ENCODE measurements around the gene ZNF587. TPM values are rescaled to one million over a fixed set of nuclear protein-coding genes. Genes with fewer than 3 reads are reported as not detected.
"Not testable (repeated sequence)": the region's sequence is repeated elsewhere in the genome, so short reads cannot be mapped to it uniquely, and the experiment has no call there.

Gene ZNF587
- polyA plus RNA-seq, 1 experiment = 15.7 TPM

DNA sequence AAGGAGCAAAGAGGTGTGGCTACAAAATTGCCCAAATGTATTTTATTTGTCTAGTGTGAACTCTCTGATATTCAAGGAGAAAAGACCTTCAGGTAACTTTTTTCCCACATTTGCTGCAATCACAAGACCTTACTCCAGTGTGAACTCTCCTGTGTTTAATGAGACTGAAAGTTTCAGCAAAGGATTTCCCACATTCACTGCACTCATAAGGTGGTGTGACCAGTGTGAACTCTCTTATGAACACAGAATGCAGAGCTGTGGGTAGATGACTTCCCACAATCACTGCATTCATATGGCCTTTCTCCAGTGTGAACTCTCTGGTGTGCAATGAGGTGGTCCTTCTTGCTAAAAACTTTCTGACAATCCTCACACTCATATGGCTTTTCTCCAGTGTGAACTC is 22.8 kb downstream of the ZNF587 start:
- Histone ChIP-seq H3K9me3 (ENCODE audit: control insufficient read depth, insufficient read depth, low read length) (peaks cover 66% of the 10 kb centered on the region), H3K27me3 (ENCODE audit: control insufficient read depth, insufficient read depth, low read length) (no peaks in the 10 kb centered on the region), H3K27ac (ENCODE audit: low read depth, low read length) (no peak overlapping the region), H3K4me3 (ENCODE audit: low read depth, low read length) (no peak overlapping the region)
- DNase-seq (ENCODE audit: low read depth, low spot score) = no peak
- ChIA-PET CTCF (no interaction called here), POLR2A (no interaction called here)
- no peak for TF ChIP-seq CTCF (IDR thresholded peaks at IDR 0.05; ENCODE audit: low read depth, low read length)

DNA sequence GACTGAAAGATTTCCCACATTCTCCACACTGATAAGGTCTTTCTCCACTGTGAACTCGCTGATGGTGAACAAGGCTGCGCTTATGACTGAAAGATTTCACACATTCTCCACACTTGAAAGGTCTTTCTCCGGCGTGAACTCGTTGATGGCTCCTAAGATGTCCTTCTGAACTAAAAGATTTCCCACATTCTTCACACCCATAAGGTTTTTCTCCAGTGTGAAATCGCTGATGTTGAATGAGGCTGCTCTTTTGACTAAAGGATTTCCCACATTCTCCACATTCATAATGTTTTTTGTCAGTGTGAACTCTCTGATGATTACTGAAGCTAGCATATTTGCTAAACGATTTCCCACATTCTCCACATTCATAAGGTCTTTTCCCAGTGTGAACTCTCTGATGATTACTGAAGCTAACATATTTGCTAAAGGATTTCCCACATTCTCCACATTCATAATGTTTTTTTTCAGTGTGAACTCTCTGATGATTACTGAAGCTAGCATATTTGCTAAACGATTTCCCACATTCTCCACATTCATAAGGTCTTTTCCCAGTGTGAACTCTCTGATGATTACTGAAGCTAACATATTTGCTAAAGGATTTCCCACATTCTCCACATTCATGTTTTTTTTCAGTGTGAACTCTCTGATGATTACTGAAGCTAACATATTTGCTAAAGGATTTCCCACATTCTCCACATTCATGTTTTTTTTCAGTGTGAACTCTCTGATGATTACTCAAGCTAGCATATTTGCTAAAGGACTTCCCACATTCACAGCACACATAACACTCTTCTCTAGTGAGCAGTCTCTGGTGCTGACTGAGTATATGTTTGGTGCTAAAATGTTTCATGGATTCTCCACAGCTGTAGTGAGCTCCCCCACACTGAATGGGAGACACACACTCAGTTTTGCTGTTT is 24.5 kb downstream of the ZNF587 start:
- CTCF ChIA-PET = interaction anchor here (0.6 kb wide), 1 partner anchor 469 kb away, joined by 4 read pairs; no protein-coding TSS in a partner anchor
- H3K27ac ChIP-seq (ENCODE audit: low read depth, low read length); H3K27me3 ChIP-seq (ENCODE audit: control insufficient read depth, insufficient read depth, low read length); DNase-seq (ENCODE audit: low read depth, low spot score); POLR2A ChIA-PET; H3K4me3 ChIP-seq (ENCODE audit: low read depth, low read length): not testable (repeated sequence)
- H3K9me3 ChIP-seq (ENCODE audit: control insufficient read depth, insufficient read depth, low read length) = peaks cover 62% of the 10 kb centered on the region

DNA sequence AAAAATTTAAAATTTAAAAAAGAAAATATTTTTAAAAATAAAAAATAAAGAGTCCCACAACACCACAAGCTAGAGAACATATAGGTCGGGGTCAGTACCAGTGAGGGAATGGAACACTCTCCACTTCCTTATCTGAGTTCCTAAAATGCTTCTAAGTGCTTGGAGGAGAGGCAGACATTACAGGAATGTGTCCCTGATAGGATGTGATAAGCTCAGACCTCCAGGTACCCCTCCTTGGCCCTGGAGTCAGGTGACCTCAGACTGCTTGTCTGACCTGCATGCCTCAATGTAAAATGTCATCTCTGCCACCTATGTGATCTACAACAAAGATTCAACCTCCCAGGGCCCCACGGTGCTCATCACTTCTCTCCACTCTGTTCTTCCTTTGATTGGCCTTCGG is 36.4 kb downstream of the ZNF587 start:
- Histone ChIP-seq H3K27ac (ENCODE audit: low read depth, low read length) (no peak overlapping the region), H3K9me3 (ENCODE audit: control insufficient read depth, insufficient read depth, low read length) (peaks cover 20% of the 10 kb centered on the region), H3K4me3 (ENCODE audit: low read depth, low read length) (no peak overlapping the region), H3K27me3 (ENCODE audit: control insufficient read depth, insufficient read depth, low read length) (no peaks in the 10 kb centered on the region)
- DNase-seq (ENCODE audit: low read depth, low spot score) = no peak
- TF ChIP-seq CTCF (IDR thresholded peaks at IDR 0.05; ENCODE audit: low read depth, low read length) = no peak
- ChIA-PET CTCF (no interaction called here), POLR2A (no interaction called here)

GRCh38 chr19:57887195-57887941 is 37.7 kb downstream of the ZNF587 start:
- Histone ChIP-seq H3K27ac (ENCODE audit: low read depth, low read length) (no peak overlapping the region), H3K27me3 (ENCODE audit: control insufficient read depth, insufficient read depth, low read length) (no peaks in the 10 kb centered on the region), H3K9me3 (ENCODE audit: control insufficient read depth, insufficient read depth, low read length) (peaks cover 20% of the 10 kb centered on the region), H3K4me3 (ENCODE audit: low read depth, low read length) (peak overlapping the region; percentile 95)
- DNase-seq (ENCODE audit: low read depth, low spot score) = no peak
- no peak for TF ChIP-seq CTCF (IDR thresholded peaks at IDR 0.05; ENCODE audit: low read depth, low read length)
- ChIA-PET POLR2A (no interaction called here), CTCF (interaction anchor here (0.8 to 1.5 kb wide), 2 partner anchors 15 to 68 kb away, joined by 3 to 4 read pairs; no protein-coding TSS in a partner anchor)

GRCh38 chr19:57888107-57888559 is 38.5 kb downstream of the ZNF587 start:
- no peak for DNase-seq (ENCODE audit: low read depth, low spot score)
- POLR2A ChIA-PET = no interaction called here
- CTCF ChIA-PET = interaction anchor here (0.8 to 1.5 kb wide), 4 partner anchors 14 to 69 kb away, joined by 3 to 7 read pairs (median 4); no protein-coding TSS in a partner anchor
- Histone ChIP-seq H3K27ac (ENCODE audit: low read depth, low read length) (no peak overlapping the region), H3K27me3 (ENCODE audit: control insufficient read depth, insufficient read depth, low read length) (no peaks in the 10 kb centered on the region), H3K9me3 (ENCODE audit: control insufficient read depth, insufficient read depth, low read length) (peaks cover 20% of the 10 kb centered on the region), H3K4me3 (ENCODE audit: low read depth, low read length) (peak overlapping the region; percentile 95)
- no peak for TF ChIP-seq CTCF (IDR thresholded peaks at IDR 0.05; ENCODE audit: low read depth, low read length)
